H1 (cell line): ENCODE results near the gene PAF1. TPM values are rescaled to one million over a fixed set of nuclear protein-coding genes. Genes with fewer than 3 reads are reported as not detected.
A peak's percentile ranks its signal among the peaks of the same experiment; 100 is the strongest.

ENCODE experiments used
- CTCF ChIA-PET: fragments of 300-600 bp; sonication (Branson Sonifier 250); formaldehyde crosslinking; loops from one replicate; lab custom pipeline; 2021; ENCODE audit not compliant: partially characterized antibody; lab: Charles Lee
- POLR2A ChIA-PET: fragments of 300-600 bp; sonication (Branson Sonifier 250); formaldehyde crosslinking; loops from one replicate; lab custom pipeline; 2021; ENCODE audit warnings: inconsistent platforms; ENCODE audit not compliant: partially characterized antibody; lab: Charles Lee
- DNase-seq, 2 experiments: peaks; one replicate each; pipeline versions ENCODE4 v3.0.0 to v3.0.0-alpha.2; 2010 to 2022; ENCODE audit warnings: low spot score in 2 of 2, low read depth in 1 of 2, mixed read lengths in 1 of 2
- FAIRE-seq: peaks from 2 replicates; lab custom pipeline; 2011; peaks lifted over from hg19 to GRCh38; lab: Jason Lieb, UNC
- H2AFZ ChIP-seq: 2 replicates; pipeline ENCODE4 v1.8.1; 2012; ENCODE audit warnings: low read length, inconsistent platforms
- H2AK5ac ChIP-seq: 2 replicates; pipeline ENCODE4 v1.6.1; 2013; ENCODE audit warnings: low read depth, low read length
- H2BK120ac ChIP-seq: replicated peaks from 2 replicates; pipeline ENCODE3; 2013; ENCODE audit warnings: low read depth, low read length, inconsistent platforms
- H2BK12ac ChIP-seq: 2 replicates; pipeline ENCODE4 v1.6.1; 2013; ENCODE audit warnings: low read depth, low read length
- H2BK15ac ChIP-seq: 2 replicates; pipeline ENCODE4 v1.6.1; 2013; ENCODE audit warnings: low read length
- H2BK20ac ChIP-seq: 2 replicates; pipeline ENCODE4 v1.6.1; 2013; ENCODE audit warnings: low read length
- H2BK5ac ChIP-seq: 2 replicates; pipeline ENCODE4 v1.6.1; 2013; ENCODE audit warnings: low read depth, low read length
- H3K14ac ChIP-seq: 2 replicates; pipeline ENCODE4 v1.6.1; 2013; ENCODE audit warnings: inconsistent platforms; ENCODE audit not compliant: insufficient read length
- H3K18ac ChIP-seq: 2 replicates; pipeline ENCODE4 v1.6.1; 2013; ENCODE audit warnings: low read length; ENCODE audit errors: extremely low read depth
- H3K23ac ChIP-seq: 2 replicates; pipeline ENCODE4 v1.6.1; 2013; ENCODE audit warnings: inconsistent platforms; ENCODE audit not compliant: insufficient read length
- H3K23me2 ChIP-seq: 2 replicates; pipeline ENCODE4 v1.6.1; 2013; ENCODE audit warnings: low read depth, low read length
- H3K27ac ChIP-seq: 2 replicates; pipeline ENCODE4 v1.6.1; 2011; ENCODE audit warnings: low read depth, low read length, inconsistent platforms
- H3K27me3 ChIP-seq, 4 experiments: replicated peaks in 1 of 4; 1 replicate in 1 of 4; 2 replicates in 3 of 4; pipeline versions ENCODE4 v1.6.1 to v1.8.1; 2011 to 2013; ENCODE audit warnings: low read length in 3 of 4, mild to moderate bottlenecking in 3 of 4, inconsistent platforms in 2 of 4, mixed read lengths in 2 of 4, moderate library complexity in 1 of 4; ENCODE audit not compliant: control insufficient read depth in 3 of 4, insufficient read depth in 3 of 4; ENCODE audit errors: extremely low read depth in 1 of 4
- H3K36me3 ChIP-seq, 4 experiments: 2 replicates each; pipeline versions ENCODE4 v1.6.1 to v1.8.1; 2011 to 2013; ENCODE audit warnings: mild to moderate bottlenecking in 4 of 4, low read length in 3 of 4, moderate library complexity in 2 of 4, control low read depth in 1 of 4, inconsistent platforms in 1 of 4; ENCODE audit not compliant: insufficient read depth in 4 of 4, control insufficient read depth in 2 of 4
- H3K4ac ChIP-seq: replicated peaks from 2 replicates; pipeline ENCODE3; 2013; ENCODE audit warnings: low read length, low read depth, mixed read lengths, inconsistent platforms; ENCODE audit not compliant: insufficient read length
- H3K4me1 ChIP-seq, 4 experiments: replicated peaks in 1 of 4; 1 replicate in 1 of 4; 2 replicates in 3 of 4; pipeline versions ENCODE4 v1.6.1 to v1.8.1; 2011 to 2013; ENCODE audit warnings: low read length in 3 of 4, inconsistent platforms in 2 of 4, mixed read lengths in 1 of 4; ENCODE audit not compliant: insufficient read depth in 4 of 4, control insufficient read depth in 3 of 4
- H3K4me2 ChIP-seq, 2 experiments: 2 replicates each; pipeline versions ENCODE4 v1.6.1 to v1.8.1; 2011 to 2013; ENCODE audit warnings: low read depth in 2 of 2, low read length in 2 of 2, control low read depth in 1 of 2, inconsistent platforms in 1 of 2, mild to moderate bottlenecking in 1 of 2; ENCODE audit not compliant: insufficient read depth in 1 of 2
- H3K4me3 ChIP-seq, 4 experiments: fragments of 200-600, 300-600 bp in 1 of 4; sonication (generic), shearing (Covaris generic), sonication (Bioruptor Twin) in 1 of 4; 2 replicates each; pipeline versions ENCODE4 v1.5.1 to v1.8.1; 2011 to 2016; ENCODE audit warnings: low read length in 4 of 4, low read depth in 3 of 4, control low read depth in 2 of 4, inconsistent platforms in 2 of 4, mild to moderate bottlenecking in 2 of 4, mixed read lengths in 1 of 4, moderate library complexity in 1 of 4; ENCODE audit not compliant: insufficient read depth in 2 of 4; ENCODE audit errors: extremely low read depth in 1 of 4
- H3K56ac ChIP-seq: replicated peaks from 2 replicates; pipeline ENCODE3; 2013; ENCODE audit warnings: low read depth, mild to moderate bottlenecking, mixed read lengths, low read length, inconsistent platforms; ENCODE audit not compliant: insufficient read length
- H3K79me1 ChIP-seq: 2 replicates; pipeline ENCODE4 v1.6.1; 2013; ENCODE audit warnings: low read depth, low read length, control low read depth
- H3K79me2 ChIP-seq, 2 experiments: 2 replicates each; pipeline versions ENCODE4 v1.6.1 to v1.8.1; 2012 to 2013; ENCODE audit warnings: low read length in 2 of 2, mild to moderate bottlenecking in 2 of 2, inconsistent platforms in 1 of 2; ENCODE audit not compliant: insufficient read depth in 2 of 2, control insufficient read depth in 1 of 2
- H3K9ac ChIP-seq, 4 experiments: replicated peaks in 1 of 4; 1 replicate in 1 of 4; 2 replicates in 3 of 4; pipeline versions ENCODE4 v1.6.1 to v1.8.1; 2011 to 2013; ENCODE audit warnings: low read depth in 3 of 4, low read length in 3 of 4, control low read depth in 2 of 4, mild to moderate bottlenecking in 2 of 4, moderate library complexity in 2 of 4, inconsistent platforms in 1 of 4; ENCODE audit errors: extremely low read depth in 1 of 4
- H3K9me3 ChIP-seq, 2 experiments: 2 replicates each; pipeline versions ENCODE4 v1.6.1 to v1.8.1; 2012 to 2013; ENCODE audit warnings: mild to moderate bottlenecking in 2 of 2, moderate library complexity in 2 of 2, control low read depth in 1 of 2, inconsistent platforms in 1 of 2, low read depth in 1 of 2, low read length in 1 of 2, mixed read lengths in 1 of 2; ENCODE audit not compliant: insufficient read depth in 2 of 2
- H4K20me1 ChIP-seq, 2 experiments: replicated peaks in 1 of 2; 2 replicates each; pipeline versions ENCODE3 to v1.8.1; 2011 to 2013; ENCODE audit warnings: inconsistent platforms in 2 of 2, low read length in 2 of 2, mild to moderate bottlenecking in 1 of 2; ENCODE audit not compliant: insufficient read depth in 2 of 2, control insufficient read depth in 1 of 2
- H4K5ac ChIP-seq: 2 replicates; pipeline ENCODE4 v1.6.1; 2013; ENCODE audit warnings: low read length, low read depth, mixed read lengths, inconsistent platforms; ENCODE audit not compliant: insufficient read length
- H4K8ac ChIP-seq: 2 replicates; pipeline ENCODE4 v1.8.0; 2013; ENCODE audit warnings: mild to moderate bottlenecking, moderate library complexity, low read length, inconsistent platforms; ENCODE audit not compliant: insufficient read depth; ENCODE audit errors: extremely low read depth
- H4K91ac ChIP-seq: replicated peaks from 2 replicates; pipeline ENCODE3; 2013; ENCODE audit warnings: low read length, mixed read lengths, inconsistent platforms; ENCODE audit not compliant: insufficient read length
- CHD1 ChIP-seq: IDR thresholded peaks from 2 replicates; pipeline ENCODE4 v1.6.1; 2012; ENCODE audit warnings: low read depth, low read length, improper control_type of control experiment
- CREB1 ChIP-seq: IDR thresholded peaks from 2 replicates; pipeline ENCODE4 v1.6.1; 2012; ENCODE audit warnings: inconsistent platforms
- GABPA ChIP-seq: IDR thresholded peaks from 2 replicates; pipeline ENCODE4 v1.6.1; 2011; ENCODE audit warnings: mild to moderate bottlenecking, low read length, moderate library complexity, borderline replicate concordance; ENCODE audit not compliant: insufficient read depth
- JUND ChIP-seq: IDR thresholded peaks from 2 replicates; pipeline ENCODE4 v1.6.1; 2011; ENCODE audit warnings: mild to moderate bottlenecking, improper control_type of control experiment, low read length
- KDM4A ChIP-seq: IDR thresholded peaks from one replicate; pipeline ENCODE4 v1.7.1; 2012; ENCODE audit warnings: low read depth, mild to moderate bottlenecking, moderate library complexity, low read length, inconsistent platforms; ENCODE audit not compliant: severe bottlenecking
- POLR2A ChIP-seq, 2 experiments: IDR thresholded peaks; 1 replicate in 1 of 2; 2 replicates in 1 of 2; pipeline ENCODE4 v1.6.1; 2011; ENCODE audit warnings: low read depth in 2 of 2, low read length in 2 of 2, mild to moderate bottlenecking in 2 of 2; ENCODE audit errors: control extremely low read depth in 1 of 2
- POLR2AphosphoS5 ChIP-seq: IDR thresholded peaks from 2 replicates; pipeline ENCODE4 v1.6.1; 2011; ENCODE audit warnings: low read depth, low read length
- ZNF274 ChIP-seq: IDR thresholded peaks from 2 replicates; pipeline ENCODE4 v1.7.0; 2012; ENCODE audit warnings: low read length, borderline replicate concordance; ENCODE audit errors: extremely low read depth
- WGBS, 2 experiments: shearing (Covaris generic) in 1 of 2; methylation state at CpG; one replicate each; pipeline versions ENCODE4 v1.1.6 to v1.1.7; 2013 to 2015; ENCODE audit warnings: low lambda C conversion rate in 2 of 2, mixed read lengths in 2 of 2, inconsistent platforms in 1 of 2, low coverage in 1 of 2, missing lambda C conversion rate in 1 of 2; ENCODE audit not compliant: insufficient replicate concordance in 2 of 2, insufficient coverage in 1 of 2, insufficient read length in 1 of 2; ENCODE audit errors: extremely low coverage in 1 of 2, missing lambda C conversion rate in 1 of 2; 5-methylcytosine and 5-hydroxymethylcytosine counted together
- polyA plus RNA-seq, 7 experiments: library from polyadenylated mRNA; depleted of rRNA in 3 of 7; stranded (reverse) in 5 of 7; unstranded in 2 of 7; fragments of >200 nt in 5 of 7; fragments of 200-250 nt in 2 of 7; gene quantifications; 1 replicate in 5 of 7; 2 replicates in 1 of 7; 4 replicates in 1 of 7; pipeline versions ENCODE4 v1.2.1 to v1.2.3, GENCODE V29; 2011 to 2013; ENCODE audit warnings: missing spikeins in 2 of 7, mixed read lengths in 2 of 7
- total RNA-seq: library from RNA; stranded (reverse); fragmentation: NEBNext Ultra II Directional; extraction: Animal tissue kit (Norgen Biotek cat#: 25700); gene quantifications from 2 replicates; pipeline ENCODE4 v1.2.1, GENCODE V29; 2021
- TF ChIP-seq, protein P1 (sequence below): IDR thresholded peaks from 2 replicates; pipeline ENCODE4 v1.6.1; 2012; ENCODE audit warnings: inconsistent platforms

PAF1 gene
- total and polyA plus RNA-seq, 2 of the 8 experiments (the other 6 are each of a cell fraction or from before 2014, with no cell fraction given), result 31.4 to 58.6 TPM

GRCh38 chr19:39416152-39417120 is 25.5 kb upstream of the PAF1 start:
- Histone ChIP-seq H2BK120ac (no peak overlapping the region), H4K8ac (peak overlapping the region; percentile 17; the same call in 1 of the 2 replicates), H2BK5ac (no peak overlapping the region), H2BK12ac (no peak overlapping the region), H4K91ac (no peak overlapping the region), H4K5ac (no peak overlapping the region), H3K56ac (no peak overlapping the region), H2AFZ (no peak overlapping the region), H3K4me1 (peaks cover 1 to 16% (median 8%) of the 10 kb centered on the region in 4 experiments; a peak in 6 of 7 replicates), H3K9me3 (no peaks in the 10 kb centered on the region), H4K20me1 (peaks cover 7 to 22% of the 10 kb centered on the region in 2 experiments), H3K27me3 (no peaks in the 10 kb centered on the region), H2AK5ac (no peak overlapping the region), H3K36me3 (peaks cover 5 to 25% (median 14%) of the 10 kb centered on the region in 4 experiments), H3K79me2 (peaks cover 6 to 17% of the 10 kb centered on the region in 2 experiments; a peak in 3 of 4 replicates), H3K4ac (no peak overlapping the region), H3K79me1 (no peaks in the 10 kb centered on the region; the same call in 1 of the 2 replicates), H2BK15ac (no peak overlapping the region), H3K14ac (no peak overlapping the region), H3K23me2 (peaks cover 9% of the 10 kb centered on the region), H3K4me3 (peak overlapping the region in 1 of 4 experiments; percentile 8; a peak in 2 of 8 replicates), H2BK20ac (no peak overlapping the region), H3K23ac (no peak overlapping the region), H3K9ac (no peak overlapping the region), H3K18ac (no peak overlapping the region), H3K27ac (no peak overlapping the region), H3K4me2 (no peak overlapping the region)
- DNase-seq (peak in 1 of 2 experiments; percentile 53), FAIRE-seq (no peak)
- POLR2A ChIA-PET, result interaction anchor here (0.6 to 25.7 kb wide), 8 partner anchors 9 to 1469 kb away, joined by 3 to 1154 read pairs (median 4); partner anchors contain the start of genes MED29, PAF1, RPS16 and SUPT5H
- CTCF ChIA-PET, result interaction anchor here (0.6 to 3.1 kb wide), 7 partner anchors 11 to 58 kb away, joined by 3 to 13 read pairs (median 4); partner anchors contain the start of gene RPS16
- 86% methylated on average over 24 of the region's 27 CpGs; no CpG with 5 or more reads in 1 of the 2 experiments for WGBS, 2 experiments
- TF ChIP-seq ZNF274, result no peak
- no peak for TF ChIP-seq KDM4A
- no peak for TF ChIP-seq CHD1
- no peak for TF ChIP-seq CREB1
- no peak; a peak in 1 of 3 replicates for TF ChIP-seq POLR2A (IDR thresholded peaks at IDR 0.05; ENCODE audit: control extremely low read depth in 1 of 2, low read depth in 2 of 2, low read length in 2 of 2)
- no peak for TF ChIP-seq POLR2AphosphoS5
- TF ChIP-seq, protein P1, sequence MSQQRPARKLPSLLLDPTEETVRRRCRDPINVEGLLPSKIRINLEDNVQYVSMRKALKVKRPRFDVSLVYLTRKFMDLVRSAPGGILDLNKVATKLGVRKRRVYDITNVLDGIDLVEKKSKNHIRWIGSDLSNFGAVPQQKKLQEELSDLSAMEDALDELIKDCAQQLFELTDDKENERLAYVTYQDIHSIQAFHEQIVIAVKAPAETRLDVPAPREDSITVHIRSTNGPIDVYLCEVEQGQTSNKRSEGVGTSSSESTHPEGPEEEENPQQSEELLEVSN, result no peak
- TF ChIP-seq GABPA, result no peak
- TF ChIP-seq JUND, result no peak
